ENCODE data around the gene FYN. TPM values are rescaled to one million over a fixed set of nuclear protein-coding genes. Genes with fewer than 3 reads are reported as not detected.

The FYN gene
- total and polyA plus RNA-seq, 4 donors, result 11.2 to 28.3 (median 19.7) TPM

GRCh38 chr6:111817451-111818120 lies 55.7 kb downstream of the FYN start:
- no peak overlapping the region for H3K4me3 ChIP-seq (ENCODE audit: low read depth in 1 of 3, low read length in 3 of 3)
- DNase-seq (ENCODE audit: low spot score), result no peak
- H3K9me3 ChIP-seq (ENCODE audit: control insufficient read depth in 4 of 4, low read length in 3 of 4), result no peaks in the 10 kb centered on the region
- no peak for TF ChIP-seq NR2F2 (IDR thresholded peaks at IDR 0.05)
- TF ChIP-seq TAF1 (conservative IDR thresholded peaks at IDR 0.05), result no peak
- TF ChIP-seq, protein P1, sequence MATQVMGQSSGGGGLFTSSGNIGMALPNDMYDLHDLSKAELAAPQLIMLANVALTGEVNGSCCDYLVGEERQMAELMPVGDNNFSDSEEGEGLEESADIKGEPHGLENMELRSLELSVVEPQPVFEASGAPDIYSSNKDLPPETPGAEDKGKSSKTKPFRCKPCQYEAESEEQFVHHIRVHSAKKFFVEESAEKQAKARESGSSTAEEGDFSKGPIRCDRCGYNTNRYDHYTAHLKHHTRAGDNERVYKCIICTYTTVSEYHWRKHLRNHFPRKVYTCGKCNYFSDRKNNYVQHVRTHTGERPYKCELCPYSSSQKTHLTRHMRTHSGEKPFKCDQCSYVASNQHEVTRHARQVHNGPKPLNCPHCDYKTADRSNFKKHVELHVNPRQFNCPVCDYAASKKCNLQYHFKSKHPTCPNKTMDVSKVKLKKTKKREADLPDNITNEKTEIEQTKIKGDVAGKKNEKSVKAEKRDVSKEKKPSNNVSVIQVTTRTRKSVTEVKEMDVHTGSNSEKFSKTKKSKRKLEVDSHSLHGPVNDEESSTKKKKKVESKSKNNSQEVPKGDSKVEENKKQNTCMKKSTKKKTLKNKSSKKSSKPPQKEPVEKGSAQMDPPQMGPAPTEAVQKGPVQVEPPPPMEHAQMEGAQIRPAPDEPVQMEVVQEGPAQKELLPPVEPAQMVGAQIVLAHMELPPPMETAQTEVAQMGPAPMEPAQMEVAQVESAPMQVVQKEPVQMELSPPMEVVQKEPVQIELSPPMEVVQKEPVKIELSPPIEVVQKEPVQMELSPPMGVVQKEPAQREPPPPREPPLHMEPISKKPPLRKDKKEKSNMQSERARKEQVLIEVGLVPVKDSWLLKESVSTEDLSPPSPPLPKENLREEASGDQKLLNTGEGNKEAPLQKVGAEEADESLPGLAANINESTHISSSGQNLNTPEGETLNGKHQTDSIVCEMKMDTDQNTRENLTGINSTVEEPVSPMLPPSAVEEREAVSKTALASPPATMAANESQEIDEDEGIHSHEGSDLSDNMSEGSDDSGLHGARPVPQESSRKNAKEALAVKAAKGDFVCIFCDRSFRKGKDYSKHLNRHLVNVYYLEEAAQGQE (IDR thresholded peaks at IDR 0.05), result no peak
- no peak for TF ChIP-seq SP1 (IDR thresholded peaks at IDR 0.05)
- TF ChIP-seq, protein P2, sequence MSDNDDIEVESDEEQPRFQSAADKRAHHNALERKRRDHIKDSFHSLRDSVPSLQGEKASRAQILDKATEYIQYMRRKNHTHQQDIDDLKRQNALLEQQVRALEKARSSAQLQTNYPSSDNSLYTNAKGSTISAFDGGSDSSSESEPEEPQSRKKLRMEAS (IDR thresholded peaks at IDR 0.05), result no peak
- no peak for TF ChIP-seq CTCF (IDR thresholded peaks at IDR 0.05; ENCODE audit: low read depth, low read length, missing input control)
- no peak for TF ChIP-seq JUND (IDR thresholded peaks at IDR 0.05)
- TF ChIP-seq HNF4A (conservative IDR thresholded peaks at IDR 0.05), result no peak
- TF ChIP-seq HNF4G (IDR thresholded peaks at IDR 0.05), result no peak
- TF ChIP-seq, protein P3, sequence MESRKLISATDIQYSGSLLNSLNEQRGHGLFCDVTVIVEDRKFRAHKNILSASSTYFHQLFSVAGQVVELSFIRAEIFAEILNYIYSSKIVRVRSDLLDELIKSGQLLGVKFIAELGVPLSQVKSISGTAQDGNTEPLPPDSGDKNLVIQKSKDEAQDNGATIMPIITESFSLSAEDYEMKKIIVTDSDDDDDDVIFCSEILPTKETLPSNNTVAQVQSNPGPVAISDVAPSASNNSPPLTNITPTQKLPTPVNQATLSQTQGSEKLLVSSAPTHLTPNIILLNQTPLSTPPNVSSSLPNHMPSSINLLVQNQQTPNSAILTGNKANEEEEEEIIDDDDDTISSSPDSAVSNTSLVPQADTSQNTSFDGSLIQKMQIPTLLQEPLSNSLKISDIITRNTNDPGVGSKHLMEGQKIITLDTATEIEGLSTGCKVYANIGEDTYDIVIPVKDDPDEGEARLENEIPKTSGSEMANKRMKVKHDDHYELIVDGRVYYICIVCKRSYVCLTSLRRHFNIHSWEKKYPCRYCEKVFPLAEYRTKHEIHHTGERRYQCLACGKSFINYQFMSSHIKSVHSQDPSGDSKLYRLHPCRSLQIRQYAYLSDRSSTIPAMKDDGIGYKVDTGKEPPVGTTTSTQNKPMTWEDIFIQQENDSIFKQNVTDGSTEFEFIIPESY (IDR thresholded peaks at IDR 0.05), result no peak
- no peak for TF ChIP-seq FOXA2 (IDR thresholded peaks at IDR 0.05)
- H3K4me1 ChIP-seq (ENCODE audit: control insufficient read depth in 4 of 4, insufficient read depth in 4 of 4, low read length in 3 of 4), result no peaks in the 10 kb centered on the region
- no peak overlapping the region for H3K27ac ChIP-seq (ENCODE audit: low read depth in 1 of 2, low read length in 2 of 2)
- no peak overlapping the region for H3K9ac ChIP-seq (ENCODE audit: low read depth in 1 of 2, low read length in 2 of 2)
- peaks cover 0 to 6% (median 0%) of the 10 kb centered on the region in 4 donors for H3K27me3 ChIP-seq (ENCODE audit: control insufficient read depth in 4 of 4, insufficient read depth in 4 of 4, low read length in 3 of 4)
- 86% methylated on average over 6 of the region's 6 CpGs for WGBS
- H3K36me3 ChIP-seq (ENCODE audit: control insufficient read depth in 4 of 4, insufficient read depth in 3 of 4, low read depth in 1 of 4, low read length in 3 of 4), result no peaks in the 10 kb centered on the region

DNA sequence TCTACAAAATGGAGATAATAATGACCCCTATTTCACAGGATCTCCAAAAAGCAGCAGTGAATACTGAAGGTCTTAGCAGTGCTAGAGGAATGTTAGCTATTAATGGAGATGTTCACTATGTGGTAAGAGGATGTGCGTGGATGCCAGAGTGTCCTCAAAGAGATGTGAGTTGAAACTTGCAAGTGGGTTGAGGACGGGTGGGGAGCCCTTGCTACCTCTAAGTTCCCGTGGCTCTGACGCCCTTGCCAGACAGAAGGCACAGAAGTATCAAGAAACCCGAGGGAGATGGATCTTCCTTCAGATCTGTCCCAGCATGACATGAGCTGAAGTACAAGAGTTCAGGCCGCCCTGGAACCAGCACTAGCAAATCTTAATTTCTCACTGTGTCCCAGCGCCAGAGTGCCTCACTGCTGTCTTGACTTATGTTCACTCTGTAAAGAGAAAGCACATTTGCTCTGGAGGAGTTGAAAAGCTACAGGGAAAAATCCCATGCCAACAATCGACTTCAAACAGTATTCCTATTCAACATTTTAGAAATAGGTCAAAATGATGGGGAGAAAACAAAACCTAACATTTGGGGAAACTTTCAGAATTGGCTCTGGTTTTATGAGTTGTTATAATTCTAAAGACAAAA lies 59.5 kb downstream of the FYN start:
- H3K27ac ChIP-seq (ENCODE audit: low read depth in 1 of 2, low read length in 2 of 2), result no peak overlapping the region
- 87% methylated on average over 8 of the region's 8 CpGs for WGBS
- H3K4me1 ChIP-seq (ENCODE audit: control insufficient read depth in 4 of 4, insufficient read depth in 4 of 4, low read length in 3 of 4), result no peaks in the 10 kb centered on the region
- H3K9me3 ChIP-seq (ENCODE audit: control insufficient read depth in 4 of 4, low read length in 3 of 4), result no peaks in the 10 kb centered on the region
- no peak overlapping the region for H3K4me3 ChIP-seq (ENCODE audit: low read depth in 1 of 3, low read length in 3 of 3)
- H3K27me3 ChIP-seq (ENCODE audit: control insufficient read depth in 4 of 4, insufficient read depth in 4 of 4, low read length in 3 of 4), result peaks cover 0 to 3% (median 0%) of the 10 kb centered on the region in 4 donors
- DNase-seq (ENCODE audit: low spot score), result no peak
- no peaks in the 10 kb centered on the region for H3K36me3 ChIP-seq (ENCODE audit: control insufficient read depth in 4 of 4, insufficient read depth in 3 of 4, low read depth in 1 of 4, low read length in 3 of 4)
- H3K9ac ChIP-seq (ENCODE audit: low read depth in 1 of 2, low read length in 2 of 2), result no peak overlapping the region
- TF ChIP-seq HNF4G (IDR thresholded peaks at IDR 0.05) (no peak), EGR1 (IDR thresholded peaks at IDR 0.05; ENCODE audit: low read depth in 2 of 2) (no peak), RAD21 (IDR thresholded peaks at IDR 0.05) (no peak), HNF4A (conservative IDR thresholded peaks at IDR 0.05) (no peak), CTCF (IDR thresholded peaks at IDR 0.05; ENCODE audit: low read depth, low read length, missing input control) (no peak), SP1 (IDR thresholded peaks at IDR 0.05) (no peak), GABPA (IDR thresholded peaks at IDR 0.05 in 1 of 2, conservative IDR thresholded peaks at IDR 0.05 in 1 of 2) (no peak), FOXA2 (IDR thresholded peaks at IDR 0.05) (no peak), TAF1 (conservative IDR thresholded peaks at IDR 0.05) (no peak)
- TF ChIP-seq, protein P3 (IDR thresholded peaks at IDR 0.05), result no peak
- TF ChIP-seq, protein P2 (IDR thresholded peaks at IDR 0.05), result no peak
